Measurements from ENCODE around the gene APBA2.
A peak's percentile ranks its signal among the peaks of the same experiment; 100 is the strongest.

Gene APBA2

GRCh38 chr15:29086891-29087290 is 201.1 kb downstream of the APBA2 start:
- DNase-seq (ENCODE audit: low read depth): no peak

GRCh38 chr15:29087521-29088285 is 201.9 kb downstream of the APBA2 start:
- DNase-seq (ENCODE audit: low read depth): no peak

- no peak for DNase-seq (ENCODE audit: low read depth)
These were observed 202.9 kb downstream of the APBA2 start for GRCh38 chr15:29088666-29089065.

- DNase-seq (ENCODE audit: low read depth): no peak
These were observed 204.2 kb downstream of the APBA2 start for GRCh38 chr15:29089731-29090616.

GRCh38 chr15:29090617-29091466 is 205.1 kb downstream of the APBA2 start:
- DNase-seq (ENCODE audit: low read depth): no peak

GRCh38 chr15:29091666-29092065 is 205.9 kb downstream of the APBA2 start:
- no peak for DNase-seq (ENCODE audit: low read depth)

GRCh38 chr15:29092376-29093064 is 206.7 kb downstream of the APBA2 start:
- no peak for DNase-seq (ENCODE audit: low read depth)

- no peak for DNase-seq (ENCODE audit: low read depth)
These were observed 207.3 kb downstream of the APBA2 start for GRCh38 chr15:29093065-29093435.

- DNase-seq (ENCODE audit: low read depth): no peak
These were observed 208.0 kb downstream of the APBA2 start for GRCh38 chr15:29093696-29094343.

- no peak for DNase-seq (ENCODE audit: low read depth)
These were observed 208.9 kb downstream of the APBA2 start for GRCh38 chr15:29094711-29095110.

- no peak for DNase-seq (ENCODE audit: low read depth)
These were observed 210.0 kb downstream of the APBA2 start for GRCh38 chr15:29095746-29096145.

- no peak for DNase-seq (ENCODE audit: low read depth)
These were observed 211.4 kb downstream of the APBA2 start for GRCh38 chr15:29097168-29097567.

- no peak for DNase-seq (ENCODE audit: low read depth)
These were observed 212.2 kb downstream of the APBA2 start for GRCh38 chr15:29097971-29098370.

- no peak for DNase-seq (ENCODE audit: low read depth)
These were observed 212.9 kb downstream of the APBA2 start for GRCh38 chr15:29098652-29099051.

- DNase-seq (ENCODE audit: low read depth): no peak
These were observed 213.5 kb downstream of the APBA2 start for GRCh38 chr15:29099131-29099880.

- DNase-seq (ENCODE audit: low read depth): no peak
These were observed 214.8 kb downstream of the APBA2 start for GRCh38 chr15:29100486-29101000.

GRCh38 chr15:29101491-29101890 is 215.7 kb downstream of the APBA2 start:
- DNase-seq (ENCODE audit: low read depth): no peak

- DNase-seq (ENCODE audit: low read depth): peak; percentile 18
These were observed 216.5 kb downstream of the APBA2 start for GRCh38 chr15:29102173-29102794.

- no peak for DNase-seq (ENCODE audit: low read depth)
These were observed 217.4 kb downstream of the APBA2 start for GRCh38 chr15:29102911-29103823.

Measured in stromal cell of bone marrow (primary cell).